NCI-H146 treated with DMSO at 0.1 percent for 48 hours (cell line): Measurements from ENCODE around the gene NCDN.

Experiments
- DNase-seq: peaks from one replicate; lab custom pipeline; 2025; ENCODE audit not compliant: unreplicated experiment; lab: John Stamatoyannopoulos, UW

The NCDN gene

GRCh38 chr1:35589516-35590427, 32.2 kb downstream of the NCDN start:
- DNase-seq = no peak

GRCh38 chr1:35590476-35591040, 33.0 kb downstream of the NCDN start:
- DNase-seq = no peak

GRCh38 chr1:35591211-35591610, 33.6 kb downstream of the NCDN start:
- no peak for DNase-seq

GRCh38 chr1:35592991-35593769, 35.6 kb downstream of the NCDN start:
- DNase-seq = no peak

- no peak for DNase-seq
These were observed 36.6 kb downstream of the NCDN start for GRCh38 chr1:35594005-35594760.

- no peak for DNase-seq
These were observed 38.1 kb downstream of the NCDN start for GRCh38 chr1:35595684-35596083.

GRCh38 chr1:35597870-35598269, 40.3 kb downstream of the NCDN start:
- no peak for DNase-seq

- DNase-seq = no peak
These were observed 41.3 kb downstream of the NCDN start for GRCh38 chr1:35598895-35599294.

GRCh38 chr1:35599411-35599810, 41.8 kb downstream of the NCDN start:
- DNase-seq = no peak

- DNase-seq = no peak
These were observed 43.0 kb downstream of the NCDN start for GRCh38 chr1:35600593-35600992.

- DNase-seq = no peak
These were observed 45.9 kb downstream of the NCDN start for GRCh38 chr1:35603468-35603867.

- no peak for DNase-seq
These were observed 46.3 kb downstream of the NCDN start for GRCh38 chr1:35603941-35604340.

GRCh38 chr1:35605071-35605866, 47.7 kb downstream of the NCDN start:
- DNase-seq = no peak

- DNase-seq = no peak
These were observed 48.2 kb downstream of the NCDN start for GRCh38 chr1:35605867-35606182.

GRCh38 chr1:35611655-35612054, 54.1 kb downstream of the NCDN start:
- DNase-seq = no peak

GRCh38 chr1:35615440-35615839, 57.8 kb downstream of the NCDN start:
- DNase-seq = no peak
